ENCODE results near the gene PXDC1. TPM values are rescaled to one million over a fixed set of nuclear protein-coding genes. Genes with fewer than 3 reads are reported as not detected.
"Not testable (repeated sequence)": the region's sequence is repeated elsewhere in the genome, so short reads cannot be mapped to it uniquely, and the experiment has no call there.

The PXDC1 gene
- total RNA-seq, 2 donors from 2014 or later: 406 to 488 TPM

DNA sequence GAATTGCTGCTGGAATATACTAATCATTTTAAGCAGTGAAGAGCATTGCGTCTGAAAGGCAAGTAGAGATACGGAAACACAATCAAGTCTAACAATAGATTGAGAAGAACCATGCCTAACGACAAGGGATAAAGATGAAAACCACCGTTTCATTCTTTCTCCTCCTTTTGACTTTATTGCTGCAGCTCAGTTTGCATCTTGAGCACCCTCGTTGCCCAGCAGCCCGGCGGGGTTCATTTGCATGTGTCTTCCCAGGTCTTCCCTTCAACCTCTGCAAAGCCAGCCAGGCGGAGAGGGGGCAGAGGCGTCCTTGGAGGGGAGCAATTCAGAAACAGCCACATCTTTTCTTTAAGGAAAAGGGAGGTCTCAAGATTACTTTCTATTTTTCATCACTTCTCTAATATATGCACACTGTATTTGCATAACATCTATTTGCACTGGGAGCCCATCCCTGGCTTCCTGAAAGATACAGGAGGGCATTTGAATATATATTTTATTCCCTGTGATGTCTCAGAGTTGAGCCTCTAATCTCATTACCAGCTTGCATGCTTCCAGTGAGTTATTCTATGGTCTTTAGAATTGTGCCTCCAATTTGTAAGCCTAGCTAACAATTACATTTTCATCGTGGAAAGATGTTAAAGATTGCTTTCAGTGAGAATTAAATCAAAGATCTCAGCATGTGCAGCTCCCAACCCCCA is 18.7 kb upstream of the PXDC1 start:
- ATAC-seq (ENCODE audit: insufficient number of reproducible peaks, low FRiP score, low read depth) (no peak), DNase-seq (ENCODE audit: low spot score) (no peak)
- H3K27me3 ChIP-seq (replicated peaks; ENCODE audit: insufficient read depth): no peaks in the 10 kb centered on the region
- no peaks in the 10 kb centered on the region for H3K36me3 ChIP-seq
- H3K4me3 ChIP-seq: no peak overlapping the region
- TF ChIP-seq, protein P1, sequence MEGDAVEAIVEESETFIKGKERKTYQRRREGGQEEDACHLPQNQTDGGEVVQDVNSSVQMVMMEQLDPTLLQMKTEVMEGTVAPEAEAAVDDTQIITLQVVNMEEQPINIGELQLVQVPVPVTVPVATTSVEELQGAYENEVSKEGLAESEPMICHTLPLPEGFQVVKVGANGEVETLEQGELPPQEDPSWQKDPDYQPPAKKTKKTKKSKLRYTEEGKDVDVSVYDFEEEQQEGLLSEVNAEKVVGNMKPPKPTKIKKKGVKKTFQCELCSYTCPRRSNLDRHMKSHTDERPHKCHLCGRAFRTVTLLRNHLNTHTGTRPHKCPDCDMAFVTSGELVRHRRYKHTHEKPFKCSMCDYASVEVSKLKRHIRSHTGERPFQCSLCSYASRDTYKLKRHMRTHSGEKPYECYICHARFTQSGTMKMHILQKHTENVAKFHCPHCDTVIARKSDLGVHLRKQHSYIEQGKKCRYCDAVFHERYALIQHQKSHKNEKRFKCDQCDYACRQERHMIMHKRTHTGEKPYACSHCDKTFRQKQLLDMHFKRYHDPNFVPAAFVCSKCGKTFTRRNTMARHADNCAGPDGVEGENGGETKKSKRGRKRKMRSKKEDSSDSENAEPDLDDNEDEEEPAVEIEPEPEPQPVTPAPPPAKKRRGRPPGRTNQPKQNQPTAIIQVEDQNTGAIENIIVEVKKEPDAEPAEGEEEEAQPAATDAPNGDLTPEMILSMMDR (IDR thresholded peaks at IDR 0.05): no peak
- H3K27ac ChIP-seq: no peak overlapping the region
- peaks cover 18 to 19% of the 10 kb centered on the region in 2 donors for H3K4me1 ChIP-seq (ENCODE audit: control insufficient read depth in 1 of 2, low read depth in 2 of 2)
- no peaks in the 10 kb centered on the region for H3K9me3 ChIP-seq

DNA sequence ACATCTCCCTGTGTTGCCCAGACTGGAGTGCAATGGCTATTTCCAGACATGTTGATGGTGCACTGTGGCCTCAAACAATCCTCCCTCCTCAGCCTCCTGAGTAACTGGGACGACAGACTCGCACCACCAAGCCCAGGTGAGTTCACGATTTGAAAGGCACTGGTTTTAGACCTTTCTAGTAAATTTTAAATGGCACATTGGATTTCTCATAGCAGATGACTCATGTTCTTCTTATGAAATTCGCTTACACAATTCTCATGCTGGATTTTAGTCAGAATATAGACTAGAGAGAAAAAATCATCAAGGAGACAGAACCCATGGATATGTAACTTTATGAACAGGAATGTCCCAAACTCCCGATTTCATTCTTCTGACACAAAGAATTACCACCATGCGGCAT is 18.1 kb upstream of the PXDC1 start:
- DNase-seq (ENCODE audit: low spot score) (no peak), ATAC-seq (ENCODE audit: insufficient number of reproducible peaks, low FRiP score, low read depth) (no peak)
- Histone ChIP-seq H3K9me3 (no peaks in the 10 kb centered on the region), H3K36me3 (no peaks in the 10 kb centered on the region), H3K4me1 (ENCODE audit: control insufficient read depth in 1 of 2, low read depth in 2 of 2) (peaks cover 18 to 25% of the 10 kb centered on the region in 2 donors), H3K27ac (no peak overlapping the region), H3K27me3 (replicated peaks; ENCODE audit: insufficient read depth) (no peaks in the 10 kb centered on the region), H3K4me3 (no peak overlapping the region)
- TF ChIP-seq, protein P1 (IDR thresholded peaks at IDR 0.05): no peak

DNA sequence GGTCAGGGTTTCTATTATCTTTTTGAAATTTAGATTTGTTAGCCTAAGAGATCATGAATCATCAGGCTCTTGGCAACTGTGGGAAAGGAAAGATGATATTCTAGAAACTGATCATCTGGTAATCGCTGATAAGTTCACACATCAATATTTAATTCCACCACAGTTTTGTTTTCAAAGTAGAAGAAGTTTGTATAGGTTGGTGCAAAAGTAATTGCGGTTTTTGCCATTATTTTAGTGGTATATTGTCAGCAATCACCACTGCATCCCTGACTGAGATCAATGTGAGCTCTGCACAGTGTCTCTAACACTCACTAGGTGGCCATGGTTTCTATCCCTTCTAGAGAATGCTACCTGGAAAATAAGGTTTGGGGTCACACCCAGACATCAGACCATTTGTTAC is 17.0 kb upstream of the PXDC1 start:
- TF ChIP-seq, protein P1 (IDR thresholded peaks at IDR 0.05): no peak
- Histone ChIP-seq H3K36me3 (no peaks in the 10 kb centered on the region), H3K4me1 (ENCODE audit: control insufficient read depth in 1 of 2, low read depth in 2 of 2) (peaks cover 18 to 29% of the 10 kb centered on the region in 2 donors), H3K4me3 (no peak overlapping the region), H3K27ac (no peak overlapping the region), H3K9me3 (no peaks in the 10 kb centered on the region), H3K27me3 (replicated peaks; ENCODE audit: insufficient read depth) (no peaks in the 10 kb centered on the region)
- ATAC-seq (ENCODE audit: insufficient number of reproducible peaks, low FRiP score, low read depth) (no peak), DNase-seq (ENCODE audit: low spot score) (no peak)

DNA sequence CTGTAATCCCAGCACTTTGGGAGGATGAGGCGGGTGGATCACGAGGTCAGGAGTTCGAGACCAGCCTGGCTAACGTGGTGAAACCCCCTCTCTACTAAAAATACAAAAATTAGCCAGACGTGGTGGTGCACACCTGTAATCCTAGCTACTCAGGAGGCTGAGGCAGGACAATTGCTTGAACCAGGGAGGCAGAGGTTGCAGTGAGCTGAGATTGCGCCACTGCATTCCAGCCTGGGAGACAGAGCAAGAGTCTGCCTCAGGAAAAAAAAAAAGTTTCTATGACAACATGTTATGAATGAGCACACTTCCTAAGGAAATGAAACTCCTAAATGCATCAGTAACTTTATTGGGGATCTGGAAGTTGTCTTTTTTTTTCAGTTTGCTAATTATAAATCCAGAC is 16.0 kb upstream of the PXDC1 start:
- ATAC-seq (ENCODE audit: insufficient number of reproducible peaks, low FRiP score, low read depth); H3K4me3 ChIP-seq; H3K27ac ChIP-seq; H3K36me3 ChIP-seq; DNase-seq (ENCODE audit: low spot score); H3K27me3 ChIP-seq (replicated peaks; ENCODE audit: insufficient read depth); H3K9me3 ChIP-seq: not testable (repeated sequence)
- H3K4me1 ChIP-seq (ENCODE audit: control insufficient read depth in 1 of 2, low read depth in 2 of 2): peaks cover 18 to 29% of the 10 kb centered on the region in 2 donors

DNA sequence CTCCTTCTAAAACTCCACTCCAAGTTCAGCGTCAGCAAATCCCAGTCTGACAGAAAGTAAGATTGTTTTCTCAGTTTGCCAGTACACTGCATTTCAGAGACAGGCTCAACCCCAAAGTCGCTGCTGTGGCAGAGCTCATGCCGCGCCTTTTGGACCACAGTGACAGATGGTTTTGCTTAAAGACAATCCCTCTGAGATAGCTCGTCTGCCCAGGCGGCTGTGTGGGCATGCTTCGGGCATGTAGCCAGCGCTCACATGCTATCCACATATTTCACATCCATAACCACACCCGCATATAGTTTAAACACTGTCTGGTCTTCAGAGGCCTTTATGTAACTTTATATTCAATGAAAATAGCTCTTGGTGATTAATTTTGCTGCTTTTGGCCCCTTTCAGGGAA is 14.7 kb upstream of the PXDC1 start:
- H3K27ac ChIP-seq: peak overlapping the region; percentile 69 to 80
- H3K4me3 ChIP-seq: no peak overlapping the region
- ATAC-seq (ENCODE audit: insufficient number of reproducible peaks, low FRiP score, low read depth) (no peak), DNase-seq (ENCODE audit: low spot score) (no peak)
- H3K9me3 ChIP-seq: no peaks in the 10 kb centered on the region
- TF ChIP-seq, protein P1 (IDR thresholded peaks at IDR 0.05): no peak
- H3K4me1 ChIP-seq (ENCODE audit: control insufficient read depth in 1 of 2, low read depth in 2 of 2): peaks cover 18 to 29% of the 10 kb centered on the region in 2 donors
- H3K27me3 ChIP-seq (replicated peaks; ENCODE audit: insufficient read depth): no peaks in the 10 kb centered on the region
- no peaks in the 10 kb centered on the region for H3K36me3 ChIP-seq

DNA sequence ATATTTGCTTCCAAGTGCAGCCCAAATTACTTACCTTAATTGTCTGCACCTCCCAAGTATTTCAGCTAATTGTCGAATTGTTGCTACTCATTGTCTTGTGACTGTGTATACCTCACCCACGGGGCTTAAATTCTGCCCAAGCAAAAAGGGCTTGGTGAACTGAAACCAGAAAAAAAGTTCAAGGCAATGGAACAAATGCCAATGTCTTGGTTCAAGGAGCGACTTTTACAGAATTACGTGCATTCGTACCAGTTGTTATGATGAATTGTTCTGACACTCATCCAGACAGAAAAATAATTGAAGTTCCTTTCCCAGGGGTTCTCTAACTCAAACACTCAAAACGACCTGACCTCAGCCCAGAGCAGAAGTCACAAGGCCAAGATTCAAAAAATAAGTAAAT is 13.9 kb upstream of the PXDC1 start:
- H3K27ac ChIP-seq: peak overlapping the region; percentile 69 to 80
- H3K9me3 ChIP-seq: no peaks in the 10 kb centered on the region
- ATAC-seq (ENCODE audit: insufficient number of reproducible peaks, low FRiP score, low read depth) (no peak), DNase-seq (ENCODE audit: low spot score) (no peak)
- H3K27me3 ChIP-seq (replicated peaks; ENCODE audit: insufficient read depth): no peaks in the 10 kb centered on the region
- no peak overlapping the region for H3K4me3 ChIP-seq
- TF ChIP-seq, protein P1 (IDR thresholded peaks at IDR 0.05): no peak
- peaks cover 18 to 37% of the 10 kb centered on the region in 2 donors for H3K4me1 ChIP-seq (ENCODE audit: control insufficient read depth in 1 of 2, low read depth in 2 of 2)
- no peaks in the 10 kb centered on the region for H3K36me3 ChIP-seq
